Measurements from ENCODE around the gene TMEM132D.

- TF ChIP-seq ZNF658 (tag by site-specific recombination; IDR thresholded peaks at IDR 0.05) (no peak), CTCF (tag by site-specific recombination; IDR thresholded peaks at IDR 0.05) (no peak), ZFP41 (tag by site-specific recombination; IDR thresholded peaks at IDR 0.05; ENCODE audit: borderline replicate concordance) (no peak), REPIN1 (tag by site-specific recombination; IDR thresholded peaks at IDR 0.05; ENCODE audit: low read depth) (no peak), ZNF175 (tag by site-specific recombination; IDR thresholded peaks at IDR 0.05) (no peak), ZNF324 (tag by site-specific recombination; IDR thresholded peaks at IDR 0.05) (no peak), ZNF274 (IDR thresholded peaks at IDR 0.05; ENCODE audit: low read length) (no peak), ZNF274 (tag by site-specific recombination; IDR thresholded peaks at IDR 0.05; ENCODE audit: borderline replicate concordance) (no peak), ZNF423 (tag by site-specific recombination; IDR thresholded peaks at IDR 0.05) (no peak), KLF7 (tag by site-specific recombination; IDR thresholded peaks at IDR 0.05; ENCODE audit: borderline replicate concordance) (no peak), REST (tag by site-specific recombination; IDR thresholded peaks at IDR 0.05) (no peak), ZNF777 (tag by site-specific recombination; IDR thresholded peaks at IDR 0.05; ENCODE audit: borderline replicate concordance) (no peak), BCL11B (tag by site-specific recombination; IDR thresholded peaks at IDR 0.05; ENCODE audit: low read depth) (no peak), ZNF639 (tag by site-specific recombination; IDR thresholded peaks at IDR 0.05) (no peak)
Measured at GRCh38 chr12:129106772-129107171, 797.1 kb downstream of the TMEM132D start.

All from HEK293 (cell line).